HG02678 (cell line): ENCODE measurements around the gene IFITM5.

Source experiments
- ATAC-seq: cut with Tn5 transposase; IDR thresholded peaks from one replicate; pipeline ENCODE4 v1.9.1; 2021; ENCODE audit warnings: mild to moderate bottlenecking, moderate library complexity; ENCODE audit not compliant: unreplicated experiment

Gene IFITM5

GRCh38 chr11:285021-285893 lies 14.1 kb downstream of the IFITM5 start:
- ATAC-seq, result no peak

GRCh38 chr11:284105-285020 lies 15.0 kb downstream of the IFITM5 start:
- ATAC-seq, result no peak

GRCh38 chr11:283405-284104 lies 15.8 kb downstream of the IFITM5 start:
- ATAC-seq, result no peak

GRCh38 chr11:282630-283360 lies 16.5 kb downstream of the IFITM5 start:
- no peak for ATAC-seq

- ATAC-seq, result no peak
These were observed 17.2 kb downstream of the IFITM5 start for GRCh38 chr11:282171-282570.

- ATAC-seq, result no peak
These were observed 17.7 kb downstream of the IFITM5 start for GRCh38 chr11:281486-282161.

- no peak for ATAC-seq
These were observed 18.4 kb downstream of the IFITM5 start for GRCh38 chr11:280706-281485.

GRCh38 chr11:279966-280705 lies 19.2 kb downstream of the IFITM5 start:
- ATAC-seq, result no peak

- ATAC-seq, result no peak
These were observed 20.0 kb downstream of the IFITM5 start for GRCh38 chr11:279040-279965.

- ATAC-seq, result no peak
These were observed 21.1 kb downstream of the IFITM5 start, which contains the start of gene NLRP6 for GRCh38 chr11:278001-278951. NLRP6 (plus strand) TSS chr11:278407; CDS start chr11:278570, 163 bp downstream.

GRCh38 chr11:276219-276618 lies 23.1 kb downstream of the IFITM5 start:
- ATAC-seq, result no peak

- ATAC-seq, result no peak
These were observed 26.5 kb downstream of the IFITM5 start for GRCh38 chr11:272931-273198.

GRCh38 chr11:272195-272930 lies 27.0 kb downstream of the IFITM5 start:
- ATAC-seq, result no peak

- no peak for ATAC-seq
These were observed 28.0 kb downstream of the IFITM5 start for GRCh38 chr11:271319-271715.

GRCh38 chr11:270451-271318 lies 28.6 kb downstream of the IFITM5 start:
- ATAC-seq, result no peak
